HepG2 (cell line): Measurements from ENCODE around the gene AGRN. TPM values are rescaled to one million over a fixed set of nuclear protein-coding genes. Genes with fewer than 3 reads are reported as not detected.

Experiments used
- ELF1 ChIP-seq: sonication (generic); formaldehyde crosslinking; IDR thresholded peaks from 2 replicates; pipeline ENCODE4 v1.4.0; 2020; ENCODE audit warnings: missing genetic modification reagents
- GFI1 ChIP-seq: sonication (generic); formaldehyde crosslinking; IDR thresholded peaks from 2 replicates; pipeline ENCODE4 v1.5.0; 2020; ENCODE audit warnings: missing genetic modification reagents, mild to moderate bottlenecking, borderline replicate concordance
- MTA1 ChIP-seq: sonication (generic); formaldehyde crosslinking; IDR thresholded peaks from 2 replicates; pipeline ENCODE4 v1.4.0; 2020; ENCODE audit warnings: missing genetic modification reagents, mild to moderate bottlenecking, borderline replicate concordance
- RARA ChIP-seq: IDR thresholded peaks from 2 replicates; pipeline ENCODE4 v1.6.1; 2016; ENCODE audit warnings: missing genetic modification reagents, missing compliant biosample characterization
- RFXAP ChIP-seq: sonication (generic); formaldehyde crosslinking; IDR thresholded peaks from 2 replicates; pipeline ENCODE4 v1.4.0; 2020; ENCODE audit warnings: missing genetic modification reagents, borderline replicate concordance
- SMAD9 ChIP-seq: sonication (generic); formaldehyde crosslinking; IDR thresholded peaks from 2 replicates; pipeline ENCODE4 v1.5.1; 2020; ENCODE audit warnings: mild to moderate bottlenecking, missing genetic modification reagents
- SMYD3 ChIP-seq: sonication (generic); formaldehyde crosslinking; IDR thresholded peaks from 2 replicates; pipeline ENCODE4 v1.8.1; 2023; ENCODE audit warnings: mild to moderate bottlenecking, missing genetic modification reagents
- THAP11 ChIP-seq: IDR thresholded peaks from 2 replicates; pipeline ENCODE4 v1.6.1; 2016; ENCODE audit warnings: missing biosample characterization, missing genetic modification reagents
- YEATS2 ChIP-seq: sonication (generic); formaldehyde crosslinking; IDR thresholded peaks from 2 replicates; pipeline ENCODE4 v1.4.0; 2020; ENCODE audit warnings: missing genetic modification reagents, borderline replicate concordance
- ZBTB7A ChIP-seq: sonication (generic); formaldehyde crosslinking; IDR thresholded peaks from 2 replicates; pipeline ENCODE4 v1.8.0; 2022; ENCODE audit warnings: mild to moderate bottlenecking, missing genetic modification reagents
- ZNF136 ChIP-seq: sonication (generic); formaldehyde crosslinking; IDR thresholded peaks from 2 replicates; pipeline ENCODE4 v1.8.1; 2022; ENCODE audit warnings: low read depth, mild to moderate bottlenecking, moderate library complexity, missing genetic modification reagents
- ZNF350 ChIP-seq: sonication (generic); formaldehyde crosslinking; IDR thresholded peaks from 2 replicates; pipeline ENCODE4 v1.4.0; 2020; ENCODE audit warnings: mild to moderate bottlenecking, low read depth, missing genetic modification reagents, borderline replicate concordance
- ZNF558 ChIP-seq: sonication (generic); formaldehyde crosslinking; IDR thresholded peaks from 2 replicates; pipeline ENCODE4 v1.9.0; 2022; ENCODE audit warnings: mild to moderate bottlenecking, missing genetic modification reagents, borderline replicate concordance
- ZNF747 ChIP-seq: sonication (generic); formaldehyde crosslinking; IDR thresholded peaks from 2 replicates; pipeline ENCODE4 v1.8.1; 2023; ENCODE audit warnings: missing genetic modification reagents, mild to moderate bottlenecking, borderline replicate concordance
- ZNF749 ChIP-seq: sonication (generic); formaldehyde crosslinking; IDR thresholded peaks from 2 replicates; pipeline ENCODE4 v1.8.0; 2022; ENCODE audit warnings: mild to moderate bottlenecking, missing genetic modification reagents, moderate library complexity, borderline replicate concordance
- ZNF768 ChIP-seq: sonication (generic); formaldehyde crosslinking; IDR thresholded peaks from 2 replicates; pipeline ENCODE4 v1.4.0; 2020; ENCODE audit warnings: missing genetic modification reagents
- ZSCAN21 ChIP-seq: sonication (generic); formaldehyde crosslinking; IDR thresholded peaks from 2 replicates; pipeline ENCODE4 v1.8.0; 2022; ENCODE audit warnings: mild to moderate bottlenecking, missing genetic modification reagents, moderate library complexity, borderline replicate concordance
- polyA plus RNA-seq, 8 experiments: library from polyadenylated mRNA; depleted of rRNA in 3 of 8; stranded (reverse) in 7 of 8; unstranded in 1 of 8; fragments of >200 nt; fragmentation: Illumina TruSeq in 4 of 8; extraction: Trizol in 4 of 8; gene quantifications; 2 replicates each; pipeline versions ENCODE4 v1.2.1 to v1.2.3, GENCODE V29; 2011 to 2016; ENCODE audit warnings: low read depth in 4 of 8, missing spikeins in 1 of 8, mixed read lengths in 1 of 8; ENCODE audit not compliant: insufficient read depth in 1 of 8
- total RNA-seq, 5 experiments: library from RNA; depleted of rRNA; stranded (reverse); fragments of >200 nt; fragmentation: Illumina TruSeq; extraction: Trizol; gene quantifications; 2 replicates each; pipeline ENCODE4 v1.2.3, GENCODE V29; 2016; ENCODE audit warnings: low read depth in 1 of 5
- TF ChIP-seq, protein P1 (sequence below): sonication (generic); formaldehyde crosslinking; IDR thresholded peaks from 2 replicates; pipeline ENCODE4 v1.8.0; 2022; ENCODE audit warnings: missing genetic modification reagents, mild to moderate bottlenecking, inconsistent platforms, borderline replicate concordance
- TF ChIP-seq, protein P2 (sequence below): sonication (generic); formaldehyde crosslinking; IDR thresholded peaks from 2 replicates; pipeline ENCODE4 v1.5.1; 2020; ENCODE audit warnings: mild to moderate bottlenecking, missing genetic modification reagents, moderate library complexity
- TF ChIP-seq, protein P3 (sequence below): sonication (generic); formaldehyde crosslinking; IDR thresholded peaks from 2 replicates; pipeline ENCODE4 v1.4.0; 2020; ENCODE audit warnings: missing genetic modification reagents

Gene AGRN
- total and polyA plus RNA-seq, 2 of the 13 experiments (the other 11 are each of a cell fraction or from before 2014, with no cell fraction given) = 29.8 to 65.2 TPM

DNA sequence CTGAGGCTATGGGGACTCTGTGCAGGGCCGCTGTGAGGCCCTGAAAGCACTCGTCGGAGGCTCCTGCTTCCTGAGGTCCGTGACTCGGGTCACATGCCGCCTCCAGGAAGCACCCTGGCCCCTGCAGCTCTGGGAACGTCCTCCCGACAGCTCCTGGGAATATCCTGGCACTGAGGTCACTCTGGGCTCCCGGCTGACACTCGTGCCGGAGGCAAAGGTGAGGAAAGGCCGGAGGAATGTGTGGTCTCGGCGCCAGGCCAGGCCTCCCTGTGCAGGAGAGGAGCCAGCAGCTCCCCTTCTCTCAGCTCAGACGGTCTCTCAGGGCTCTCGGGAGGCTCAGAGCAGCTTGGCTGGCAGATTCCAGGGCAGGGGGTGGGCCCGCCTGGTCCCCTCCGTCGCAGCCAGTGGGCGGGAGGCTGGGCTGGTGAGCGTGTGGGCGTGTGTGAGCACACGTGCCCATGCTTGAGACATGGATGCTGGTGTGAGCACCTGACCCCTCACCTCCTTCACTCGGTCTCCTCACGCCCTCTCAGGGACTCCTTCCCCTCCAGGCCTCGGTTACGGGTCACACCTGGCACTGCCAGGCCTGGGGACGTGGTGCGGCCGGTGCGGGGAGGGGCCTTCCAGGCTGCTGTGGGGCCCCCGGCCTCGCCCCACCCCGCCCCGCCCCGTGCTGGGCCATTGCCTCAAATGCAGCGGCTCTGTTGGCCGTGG lies 59.6 kb downstream of the AGRN start (continued):
- TF ChIP-seq ELF1 (CRISPR knock-in tag) (peak; percentile 61), ZNF749 (CRISPR knock-in tag) (no peak), ZNF747 (CRISPR knock-in tag) (peak; percentile 84; the same call in 1 of the 2 replicates), ZBTB7A (0 out of 2 replicates have a peak, but pooled peaks have one; percentile 39), YEATS2 (peak; percentile 69; the same call in 1 of the 2 replicates), ZNF350 (CRISPR knock-in tag) (no peak; the same call in 1 of the 2 replicates), MTA1 (peak; percentile 21; the same call in 1 of the 2 replicates), THAP11 (CRISPR knock-in tag) (0 out of 2 replicates have a peak, but pooled peaks have one; percentile 15), RARA (peak; percentile 69; the same call in 1 of the 2 replicates), SMYD3 (no peak), GFI1 (CRISPR knock-in tag) (no peak), ZSCAN21 (CRISPR knock-in tag) (peak; percentile 52; the same call in 1 of the 2 replicates), ZNF136 (no peak), ZNF558 (CRISPR knock-in tag) (peak; percentile 84; the same call in 1 of the 2 replicates), ZNF768 (peak; percentile 10; the same call in 1 of the 2 replicates), RFXAP (CRISPR knock-in tag) (peak; percentile 6; the same call in 1 of the 2 replicates), SMAD9 (0 out of 2 replicates have a peak, but pooled peaks have one; percentile 58)
- TF ChIP-seq, protein P1, sequence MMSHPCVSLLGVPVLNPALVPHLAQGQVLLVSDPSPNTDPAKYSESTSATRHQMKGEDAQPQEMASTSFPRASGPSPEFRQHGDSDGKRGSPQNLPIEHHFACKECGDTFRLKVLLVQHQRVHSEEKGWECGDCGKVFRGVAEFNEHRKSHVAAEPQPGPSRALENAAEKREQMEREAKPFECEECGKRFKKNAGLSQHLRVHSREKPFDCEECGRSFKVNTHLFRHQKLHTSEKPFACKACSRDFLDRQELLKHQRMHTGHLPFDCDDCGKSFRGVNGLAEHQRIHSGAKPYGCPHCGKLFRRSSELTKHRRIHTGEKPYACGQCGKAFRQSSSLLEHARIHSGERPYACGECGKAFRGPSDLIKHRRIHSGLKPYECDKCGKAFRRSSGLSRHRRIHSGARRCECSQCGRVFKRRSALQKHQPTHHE (CRISPR knock-in tag) = 0 out of 2 replicates have a peak, but pooled peaks have one; percentile 25
- TF ChIP-seq, protein P2, sequence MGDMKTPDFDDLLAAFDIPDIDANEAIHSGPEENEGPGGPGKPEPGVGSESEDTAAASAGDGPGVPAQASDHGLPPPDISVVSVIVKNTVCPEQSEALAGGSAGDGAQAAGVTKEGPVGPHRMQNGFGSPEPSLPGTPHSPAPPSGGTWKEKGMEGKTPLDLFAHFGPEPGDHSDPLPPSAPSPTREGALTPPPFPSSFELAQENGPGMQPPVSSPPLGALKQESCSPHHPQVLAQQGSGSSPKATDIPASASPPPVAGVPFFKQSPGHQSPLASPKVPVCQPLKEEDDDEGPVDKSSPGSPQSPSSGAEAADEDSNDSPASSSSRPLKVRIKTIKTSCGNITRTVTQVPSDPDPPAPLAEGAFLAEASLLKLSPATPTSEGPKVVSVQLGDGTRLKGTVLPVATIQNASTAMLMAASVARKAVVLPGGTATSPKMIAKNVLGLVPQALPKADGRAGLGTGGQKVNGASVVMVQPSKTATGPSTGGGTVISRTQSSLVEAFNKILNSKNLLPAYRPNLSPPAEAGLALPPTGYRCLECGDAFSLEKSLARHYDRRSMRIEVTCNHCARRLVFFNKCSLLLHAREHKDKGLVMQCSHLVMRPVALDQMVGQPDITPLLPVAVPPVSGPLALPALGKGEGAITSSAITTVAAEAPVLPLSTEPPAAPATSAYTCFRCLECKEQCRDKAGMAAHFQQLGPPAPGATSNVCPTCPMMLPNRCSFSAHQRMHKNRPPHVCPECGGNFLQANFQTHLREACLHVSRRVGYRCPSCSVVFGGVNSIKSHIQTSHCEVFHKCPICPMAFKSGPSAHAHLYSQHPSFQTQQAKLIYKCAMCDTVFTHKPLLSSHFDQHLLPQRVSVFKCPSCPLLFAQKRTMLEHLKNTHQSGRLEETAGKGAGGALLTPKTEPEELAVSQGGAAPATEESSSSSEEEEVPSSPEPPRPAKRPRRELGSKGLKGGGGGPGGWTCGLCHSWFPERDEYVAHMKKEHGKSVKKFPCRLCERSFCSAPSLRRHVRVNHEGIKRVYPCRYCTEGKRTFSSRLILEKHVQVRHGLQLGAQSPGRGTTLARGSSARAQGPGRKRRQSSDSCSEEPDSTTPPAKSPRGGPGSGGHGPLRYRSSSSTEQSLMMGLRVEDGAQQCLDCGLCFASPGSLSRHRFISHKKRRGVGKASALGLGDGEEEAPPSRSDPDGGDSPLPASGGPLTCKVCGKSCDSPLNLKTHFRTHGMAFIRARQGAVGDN = peak; percentile 96
- TF ChIP-seq, protein P3, sequence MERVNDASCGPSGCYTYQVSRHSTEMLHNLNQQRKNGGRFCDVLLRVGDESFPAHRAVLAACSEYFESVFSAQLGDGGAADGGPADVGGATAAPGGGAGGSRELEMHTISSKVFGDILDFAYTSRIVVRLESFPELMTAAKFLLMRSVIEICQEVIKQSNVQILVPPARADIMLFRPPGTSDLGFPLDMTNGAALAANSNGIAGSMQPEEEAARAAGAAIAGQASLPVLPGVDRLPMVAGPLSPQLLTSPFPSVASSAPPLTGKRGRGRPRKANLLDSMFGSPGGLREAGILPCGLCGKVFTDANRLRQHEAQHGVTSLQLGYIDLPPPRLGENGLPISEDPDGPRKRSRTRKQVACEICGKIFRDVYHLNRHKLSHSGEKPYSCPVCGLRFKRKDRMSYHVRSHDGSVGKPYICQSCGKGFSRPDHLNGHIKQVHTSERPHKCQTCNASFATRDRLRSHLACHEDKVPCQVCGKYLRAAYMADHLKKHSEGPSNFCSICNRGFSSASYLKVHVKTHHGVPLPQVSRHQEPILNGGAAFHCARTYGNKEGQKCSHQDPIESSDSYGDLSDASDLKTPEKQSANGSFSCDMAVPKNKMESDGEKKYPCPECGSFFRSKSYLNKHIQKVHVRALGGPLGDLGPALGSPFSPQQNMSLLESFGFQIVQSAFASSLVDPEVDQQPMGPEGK = peak; percentile 47; the same call in 1 of the 2 replicates
